HepG2 (cell line): ENCODE measurements around the gene NFKBIA. TPM values are rescaled to one million over a fixed set of nuclear protein-coding genes. Genes with fewer than 3 reads are reported as not detected.

Experiments
- BCL6 ChIP-seq: IDR thresholded peaks from 2 replicates; pipeline ENCODE4 v1.6.1; 2016; ENCODE audit warnings: missing genetic modification reagents, missing compliant biosample characterization
- HDAC1 ChIP-seq: sonication (generic); formaldehyde crosslinking; IDR thresholded peaks from 2 replicates; pipeline ENCODE4 v1.5.1; 2020; ENCODE audit warnings: mild to moderate bottlenecking, missing genetic modification reagents
- KDM5B ChIP-seq: sonication (generic); formaldehyde crosslinking; IDR thresholded peaks from 2 replicates; pipeline ENCODE4 v1.4.0; 2020; ENCODE audit warnings: missing genetic modification reagents, mild to moderate bottlenecking, borderline replicate concordance
- PITX1 ChIP-seq: sonication (generic); formaldehyde crosslinking; IDR thresholded peaks from 2 replicates; pipeline ENCODE4 v1.5.1; 2020; ENCODE audit warnings: mild to moderate bottlenecking, missing genetic modification reagents
- POLR2G ChIP-seq: fragments of 200-400 bp; formaldehyde crosslinking; IDR thresholded peaks from 2 replicates; pipeline ENCODE4 v1.6.1; 2018; ENCODE audit warnings: mild to moderate bottlenecking, low read depth, low read length, moderate library complexity
- TARDBP ChIP-seq: sonication (generic); formaldehyde crosslinking; IDR thresholded peaks from 2 replicates; pipeline ENCODE4 v1.8.0; 2022; ENCODE audit warnings: mild to moderate bottlenecking, missing genetic modification reagents
- TCF12 ChIP-seq, 2 experiments: fragments of 450-650 bp in 1 of 2; sonication (generic) in 1 of 2; formaldehyde crosslinking in 1 of 2; IDR thresholded peaks; 2 replicates each; pipeline versions ENCODE4 v1.6.1 to v1.8.0; 2017 to 2022; ENCODE audit warnings: antibody characterized with exemption in 1 of 2, mild to moderate bottlenecking in 1 of 2, missing genetic modification reagents in 1 of 2, moderate library complexity in 1 of 2
- ZNF317 ChIP-seq: sonication (generic); formaldehyde crosslinking; IDR thresholded peaks from 2 replicates; pipeline ENCODE4 v1.5.0; 2020; ENCODE audit warnings: mild to moderate bottlenecking, missing genetic modification reagents
- ZSCAN31 ChIP-seq: sonication (generic); formaldehyde crosslinking; IDR thresholded peaks from 2 replicates; pipeline ENCODE4 v1.5.0; 2020; ENCODE audit warnings: low read depth, mild to moderate bottlenecking, missing genetic modification reagents
- polyA plus RNA-seq, 8 experiments: library from polyadenylated mRNA; depleted of rRNA in 3 of 8; stranded (reverse) in 7 of 8; unstranded in 1 of 8; fragments of >200 nt; fragmentation: Illumina TruSeq in 4 of 8; extraction: Trizol in 4 of 8; gene quantifications; 2 replicates each; pipeline versions ENCODE4 v1.2.1 to v1.2.3, GENCODE V29; 2011 to 2016; ENCODE audit warnings: low read depth in 4 of 8, missing spikeins in 1 of 8, mixed read lengths in 1 of 8; ENCODE audit not compliant: insufficient read depth in 1 of 8
- total RNA-seq, 5 experiments: library from RNA; depleted of rRNA; stranded (reverse); fragments of >200 nt; fragmentation: Illumina TruSeq; extraction: Trizol; gene quantifications; 2 replicates each; pipeline ENCODE4 v1.2.3, GENCODE V29; 2016; ENCODE audit warnings: low read depth in 1 of 5
- TF ChIP-seq, protein P1 (sequence below): sonication (generic); formaldehyde crosslinking; IDR thresholded peaks from 2 replicates; pipeline ENCODE4 v1.4.0; 2020; ENCODE audit warnings: missing genetic modification reagents
- TF ChIP-seq, protein P2 (sequence below): sonication (generic); formaldehyde crosslinking; IDR thresholded peaks from 2 replicates; pipeline ENCODE4 v1.5.0; 2020; ENCODE audit warnings: missing genetic modification reagents
- TF ChIP-seq, protein P3 (sequence below): sonication (generic); formaldehyde crosslinking; IDR thresholded peaks from 2 replicates; pipeline ENCODE4 v1.4.0; 2020; ENCODE audit warnings: mild to moderate bottlenecking, low read depth, missing genetic modification reagents
- TF ChIP-seq, protein P4 (sequence below): sonication (generic); formaldehyde crosslinking; conservative IDR thresholded peaks from 2 replicates; pipeline ENCODE4 v1.4.0; 2020; ENCODE audit warnings: missing genetic modification reagents
- TF ChIP-seq, protein P5 (sequence below): sonication (generic); formaldehyde crosslinking; IDR thresholded peaks from 2 replicates; pipeline ENCODE4 v1.8.1; 2023; ENCODE audit warnings: missing genetic modification reagents, inconsistent platforms, borderline replicate concordance
- TF ChIP-seq, protein P6 (sequence below): sonication (generic); formaldehyde crosslinking; IDR thresholded peaks from 2 replicates; pipeline ENCODE4 v1.5.0; 2020; ENCODE audit warnings: mild to moderate bottlenecking, missing genetic modification reagents, borderline replicate concordance

Gene NFKBIA
- total and polyA plus RNA-seq, 2 of the 13 experiments (the other 11 are each of a cell fraction or from before 2014, with no cell fraction given) = 197 to 319 TPM

DNA sequence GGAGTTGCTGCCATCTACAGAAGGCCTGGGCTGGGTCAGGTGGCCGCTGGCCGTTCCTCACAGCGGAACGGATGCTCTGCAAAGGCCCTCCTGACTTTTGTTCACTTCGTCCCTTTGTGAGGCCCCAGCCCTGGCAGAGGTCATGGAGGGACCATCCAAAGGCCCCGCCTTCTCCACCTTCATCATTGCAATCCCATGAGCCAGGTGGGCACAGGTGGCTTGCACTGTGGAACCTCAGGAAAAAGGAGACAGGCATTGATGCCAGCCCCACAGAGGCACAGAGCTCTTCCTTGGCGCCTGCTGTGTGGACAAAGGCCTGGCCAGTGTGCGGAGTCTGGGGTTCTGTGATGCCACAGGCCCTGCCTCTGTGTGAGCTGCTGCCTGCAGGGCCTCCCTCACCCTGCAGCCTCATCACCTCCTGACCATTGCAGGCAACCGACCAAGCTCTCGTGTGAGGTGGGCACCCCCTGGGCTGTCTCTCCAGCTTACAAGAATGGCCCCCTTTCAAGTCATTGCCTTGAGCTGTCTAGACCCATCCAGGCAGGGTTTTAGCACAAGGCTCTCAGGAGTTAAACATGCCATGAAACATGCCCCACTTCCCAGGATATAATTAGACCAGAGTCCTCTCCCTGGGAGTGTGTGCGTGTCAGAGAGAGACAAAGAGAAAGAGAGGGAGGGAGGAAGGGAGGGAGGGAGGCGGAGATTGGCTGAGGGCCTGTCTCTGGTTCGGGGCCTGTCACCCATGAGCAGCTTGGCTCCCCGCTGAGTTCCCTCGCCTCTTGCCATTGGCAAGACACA is 19.3 kb downstream of the NFKBIA start (continued):
- TF ChIP-seq, protein P1, sequence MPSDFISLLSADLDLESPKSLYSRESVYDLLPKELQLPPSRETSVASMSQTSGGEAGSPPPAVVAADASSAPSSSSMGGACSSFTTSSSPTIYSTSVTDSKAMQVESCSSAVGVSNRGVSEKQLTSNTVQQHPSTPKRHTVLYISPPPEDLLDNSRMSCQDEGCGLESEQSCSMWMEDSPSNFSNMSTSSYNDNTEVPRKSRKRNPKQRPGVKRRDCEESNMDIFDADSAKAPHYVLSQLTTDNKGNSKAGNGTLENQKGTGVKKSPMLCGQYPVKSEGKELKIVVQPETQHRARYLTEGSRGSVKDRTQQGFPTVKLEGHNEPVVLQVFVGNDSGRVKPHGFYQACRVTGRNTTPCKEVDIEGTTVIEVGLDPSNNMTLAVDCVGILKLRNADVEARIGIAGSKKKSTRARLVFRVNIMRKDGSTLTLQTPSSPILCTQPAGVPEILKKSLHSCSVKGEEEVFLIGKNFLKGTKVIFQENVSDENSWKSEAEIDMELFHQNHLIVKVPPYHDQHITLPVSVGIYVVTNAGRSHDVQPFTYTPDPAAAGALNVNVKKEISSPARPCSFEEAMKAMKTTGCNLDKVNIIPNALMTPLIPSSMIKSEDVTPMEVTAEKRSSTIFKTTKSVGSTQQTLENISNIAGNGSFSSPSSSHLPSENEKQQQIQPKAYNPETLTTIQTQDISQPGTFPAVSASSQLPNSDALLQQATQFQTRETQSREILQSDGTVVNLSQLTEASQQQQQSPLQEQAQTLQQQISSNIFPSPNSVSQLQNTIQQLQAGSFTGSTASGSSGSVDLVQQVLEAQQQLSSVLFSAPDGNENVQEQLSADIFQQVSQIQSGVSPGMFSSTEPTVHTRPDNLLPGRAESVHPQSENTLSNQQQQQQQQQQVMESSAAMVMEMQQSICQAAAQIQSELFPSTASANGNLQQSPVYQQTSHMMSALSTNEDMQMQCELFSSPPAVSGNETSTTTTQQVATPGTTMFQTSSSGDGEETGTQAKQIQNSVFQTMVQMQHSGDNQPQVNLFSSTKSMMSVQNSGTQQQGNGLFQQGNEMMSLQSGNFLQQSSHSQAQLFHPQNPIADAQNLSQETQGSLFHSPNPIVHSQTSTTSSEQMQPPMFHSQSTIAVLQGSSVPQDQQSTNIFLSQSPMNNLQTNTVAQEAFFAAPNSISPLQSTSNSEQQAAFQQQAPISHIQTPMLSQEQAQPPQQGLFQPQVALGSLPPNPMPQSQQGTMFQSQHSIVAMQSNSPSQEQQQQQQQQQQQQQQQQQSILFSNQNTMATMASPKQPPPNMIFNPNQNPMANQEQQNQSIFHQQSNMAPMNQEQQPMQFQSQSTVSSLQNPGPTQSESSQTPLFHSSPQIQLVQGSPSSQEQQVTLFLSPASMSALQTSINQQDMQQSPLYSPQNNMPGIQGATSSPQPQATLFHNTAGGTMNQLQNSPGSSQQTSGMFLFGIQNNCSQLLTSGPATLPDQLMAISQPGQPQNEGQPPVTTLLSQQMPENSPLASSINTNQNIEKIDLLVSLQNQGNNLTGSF (CRISPR knock-in tag) = no peak
- TF ChIP-seq ZSCAN31 (CRISPR knock-in tag) = peak; percentile 91; the same call in 1 of the 2 replicates
- no peak for TF ChIP-seq TCF12 (IDR thresholded peaks at IDR 0.05)
- TF ChIP-seq TCF12 (CRISPR knock-in tag; IDR thresholded peaks at IDR 0.05) = no peak; the same call in 1 of the 2 replicates
- TF ChIP-seq PITX1 = no peak; the same call in 1 of the 2 replicates
- TF ChIP-seq, protein P2, sequence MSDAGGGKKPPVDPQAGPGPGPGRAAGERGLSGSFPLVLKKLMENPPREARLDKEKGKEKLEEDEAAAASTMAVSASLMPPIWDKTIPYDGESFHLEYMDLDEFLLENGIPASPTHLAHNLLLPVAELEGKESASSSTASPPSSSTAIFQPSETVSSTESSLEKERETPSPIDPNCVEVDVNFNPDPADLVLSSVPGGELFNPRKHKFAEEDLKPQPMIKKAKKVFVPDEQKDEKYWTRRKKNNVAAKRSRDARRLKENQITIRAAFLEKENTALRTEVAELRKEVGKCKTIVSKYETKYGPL (CRISPR knock-in tag) = no peak
- TF ChIP-seq, protein P3, sequence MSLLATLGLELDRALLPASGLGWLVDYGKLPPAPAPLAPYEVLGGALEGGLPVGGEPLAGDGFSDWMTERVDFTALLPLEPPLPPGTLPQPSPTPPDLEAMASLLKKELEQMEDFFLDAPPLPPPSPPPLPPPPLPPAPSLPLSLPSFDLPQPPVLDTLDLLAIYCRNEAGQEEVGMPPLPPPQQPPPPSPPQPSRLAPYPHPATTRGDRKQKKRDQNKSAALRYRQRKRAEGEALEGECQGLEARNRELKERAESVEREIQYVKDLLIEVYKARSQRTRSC = peak; percentile 61; the same call in 1 of the 2 replicates
- peak; percentile 62 for TF ChIP-seq TARDBP (CRISPR knock-in tag)
- peak; percentile 47 for TF ChIP-seq HDAC1 (CRISPR knock-in tag)
- TF ChIP-seq, protein P4, sequence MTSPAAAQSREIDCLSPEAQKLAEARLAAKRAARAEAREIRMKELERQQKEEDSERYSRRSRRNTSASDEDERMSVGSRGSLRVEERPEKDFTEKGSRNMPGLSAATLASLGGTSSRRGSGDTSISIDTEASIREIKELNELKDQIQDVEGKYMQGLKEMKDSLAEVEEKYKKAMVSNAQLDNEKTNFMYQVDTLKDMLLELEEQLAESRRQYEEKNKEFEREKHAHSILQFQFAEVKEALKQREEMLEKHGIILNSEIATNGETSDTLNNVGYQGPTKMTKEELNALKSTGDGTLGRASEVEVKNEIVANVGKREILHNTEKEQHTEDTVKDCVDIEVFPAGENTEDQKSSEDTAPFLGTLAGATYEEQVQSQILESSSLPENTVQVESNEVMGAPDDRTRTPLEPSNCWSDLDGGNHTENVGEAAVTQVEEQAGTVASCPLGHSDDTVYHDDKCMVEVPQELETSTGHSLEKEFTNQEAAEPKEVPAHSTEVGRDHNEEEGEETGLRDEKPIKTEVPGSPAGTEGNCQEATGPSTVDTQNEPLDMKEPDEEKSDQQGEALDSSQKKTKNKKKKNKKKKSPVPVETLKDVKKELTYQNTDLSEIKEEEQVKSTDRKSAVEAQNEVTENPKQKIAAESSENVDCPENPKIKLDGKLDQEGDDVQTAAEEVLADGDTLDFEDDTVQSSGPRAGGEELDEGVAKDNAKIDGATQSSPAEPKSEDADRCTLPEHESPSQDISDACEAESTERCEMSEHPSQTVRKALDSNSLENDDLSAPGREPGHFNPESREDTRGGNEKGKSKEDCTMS = no peak
- TF ChIP-seq, protein P5, sequence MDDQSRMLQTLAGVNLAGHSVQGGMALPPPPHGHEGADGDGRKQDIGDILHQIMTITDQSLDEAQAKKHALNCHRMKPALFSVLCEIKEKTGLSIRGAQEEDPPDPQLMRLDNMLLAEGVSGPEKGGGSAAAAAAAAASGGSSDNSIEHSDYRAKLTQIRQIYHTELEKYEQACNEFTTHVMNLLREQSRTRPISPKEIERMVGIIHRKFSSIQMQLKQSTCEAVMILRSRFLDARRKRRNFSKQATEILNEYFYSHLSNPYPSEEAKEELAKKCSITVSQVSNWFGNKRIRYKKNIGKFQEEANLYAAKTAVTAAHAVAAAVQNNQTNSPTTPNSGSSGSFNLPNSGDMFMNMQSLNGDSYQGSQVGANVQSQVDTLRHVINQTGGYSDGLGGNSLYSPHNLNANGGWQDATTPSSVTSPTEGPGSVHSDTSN (CRISPR knock-in tag) = no peak
- no peak; the same call in 1 of the 2 replicates for TF ChIP-seq ZNF317
- TF ChIP-seq BCL6 (CRISPR knock-in tag) = no peak
- TF ChIP-seq, protein P6, sequence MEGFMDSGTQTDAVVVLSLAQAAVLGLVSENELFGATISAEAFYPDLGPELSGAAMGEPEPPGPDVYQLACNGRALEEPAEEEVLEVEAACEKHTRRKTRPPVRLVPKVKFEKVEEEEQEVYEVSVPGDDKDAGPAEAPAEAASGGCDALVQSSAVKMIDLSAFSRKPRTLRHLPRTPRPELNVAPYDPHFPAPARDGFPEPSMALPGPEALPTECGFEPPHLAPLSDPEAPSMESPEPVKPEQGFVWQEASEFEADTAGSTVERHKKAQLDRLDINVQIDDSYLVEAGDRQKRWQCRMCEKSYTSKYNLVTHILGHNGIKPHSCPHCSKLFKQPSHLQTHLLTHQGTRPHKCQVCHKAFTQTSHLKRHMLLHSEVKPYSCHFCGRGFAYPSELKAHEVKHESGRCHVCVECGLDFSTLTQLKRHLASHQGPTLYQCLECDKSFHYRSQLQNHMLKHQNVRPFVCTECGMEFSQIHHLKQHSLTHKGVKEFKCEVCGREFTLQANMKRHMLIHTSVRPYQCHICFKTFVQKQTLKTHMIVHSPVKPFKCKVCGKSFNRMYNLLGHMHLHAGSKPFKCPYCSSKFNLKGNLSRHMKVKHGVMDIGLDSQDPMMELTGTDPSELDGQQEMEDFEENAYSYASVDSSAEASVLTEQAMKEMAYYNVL (CRISPR knock-in tag) = peak; percentile 96
- peak; percentile 55 for TF ChIP-seq POLR2G
- peak; percentile 76 for TF ChIP-seq KDM5B
